Epithelial cell of proximal tubule (primary cell): ENCODE results near the gene RAB3B. TPM values are rescaled to one million over a fixed set of nuclear protein-coding genes. Genes with fewer than 3 reads are reported as not detected.

Experiments used
- DNase-seq: peaks from one replicate; pipeline ENCODE4 v3.0.0-alpha.2; 2011; ENCODE audit warnings: low read depth
- H3K4me3 ChIP-seq: 2 replicates; pipeline ENCODE4 v1.5.1; 2011; ENCODE audit warnings: low read depth, mild to moderate bottlenecking, low read length
- total RNA-seq: library from RNA; depleted of rRNA; stranded (reverse); fragments of >200 nt; gene quantifications from 2 replicates; pipeline ENCODE4 v1.2.3, GENCODE V29; 2015
- TF ChIP-seq, protein P1 (sequence below): conservative IDR thresholded peaks from 2 replicates; pipeline ENCODE4 v1.5.1; 2012; ENCODE audit warnings: low read depth, mild to moderate bottlenecking, low read length

Gene RAB3B
- total RNA-seq, 1 donor from 2014 or later: 35.5 TPM

DNA sequence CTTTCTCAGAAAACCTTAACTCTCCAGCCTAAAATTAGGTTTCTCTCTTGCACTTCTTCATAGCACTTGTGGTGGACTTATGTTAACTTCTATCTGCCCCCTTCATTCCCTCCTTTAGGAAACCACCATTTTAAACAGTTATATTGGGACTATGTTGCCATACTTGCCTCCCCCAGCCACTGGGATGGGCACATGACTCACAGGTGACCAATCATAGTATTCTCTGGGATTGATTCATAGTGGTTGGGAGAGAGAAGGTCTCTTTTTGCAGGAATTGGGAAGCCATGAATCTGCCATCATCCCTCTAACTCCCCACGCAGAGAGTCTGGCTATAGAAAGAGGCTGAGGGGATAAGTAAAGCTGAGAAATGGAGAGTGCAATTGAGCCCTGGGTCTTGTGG is 61.6 kb downstream of the RAB3B start:
- H3K4me3 ChIP-seq: no peak overlapping the region
- TF ChIP-seq, protein P1, sequence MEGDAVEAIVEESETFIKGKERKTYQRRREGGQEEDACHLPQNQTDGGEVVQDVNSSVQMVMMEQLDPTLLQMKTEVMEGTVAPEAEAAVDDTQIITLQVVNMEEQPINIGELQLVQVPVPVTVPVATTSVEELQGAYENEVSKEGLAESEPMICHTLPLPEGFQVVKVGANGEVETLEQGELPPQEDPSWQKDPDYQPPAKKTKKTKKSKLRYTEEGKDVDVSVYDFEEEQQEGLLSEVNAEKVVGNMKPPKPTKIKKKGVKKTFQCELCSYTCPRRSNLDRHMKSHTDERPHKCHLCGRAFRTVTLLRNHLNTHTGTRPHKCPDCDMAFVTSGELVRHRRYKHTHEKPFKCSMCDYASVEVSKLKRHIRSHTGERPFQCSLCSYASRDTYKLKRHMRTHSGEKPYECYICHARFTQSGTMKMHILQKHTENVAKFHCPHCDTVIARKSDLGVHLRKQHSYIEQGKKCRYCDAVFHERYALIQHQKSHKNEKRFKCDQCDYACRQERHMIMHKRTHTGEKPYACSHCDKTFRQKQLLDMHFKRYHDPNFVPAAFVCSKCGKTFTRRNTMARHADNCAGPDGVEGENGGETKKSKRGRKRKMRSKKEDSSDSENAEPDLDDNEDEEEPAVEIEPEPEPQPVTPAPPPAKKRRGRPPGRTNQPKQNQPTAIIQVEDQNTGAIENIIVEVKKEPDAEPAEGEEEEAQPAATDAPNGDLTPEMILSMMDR: no peak
- no peak for DNase-seq

DNA sequence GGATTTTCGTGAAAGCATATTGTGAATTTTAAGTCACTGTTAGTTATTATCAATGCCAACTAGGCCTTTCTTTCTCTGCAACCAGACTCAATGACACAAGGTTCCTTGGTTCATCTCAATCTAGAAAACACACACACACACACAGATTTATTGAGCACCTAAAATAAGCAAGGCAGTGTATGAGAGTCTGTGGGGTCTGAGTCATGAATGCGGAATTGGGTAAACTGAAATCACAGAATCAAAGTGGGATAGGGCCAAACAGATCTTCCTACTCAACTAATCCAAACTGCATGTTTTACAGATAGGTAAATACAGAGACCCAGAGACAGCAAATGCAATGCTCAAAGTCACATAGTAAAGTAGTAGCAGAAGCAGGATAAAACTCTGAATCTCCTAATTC is 63.5 kb downstream of the RAB3B start:
- no peak overlapping the region for H3K4me3 ChIP-seq
- DNase-seq: no peak
- TF ChIP-seq, protein P1: no peak

DNA sequence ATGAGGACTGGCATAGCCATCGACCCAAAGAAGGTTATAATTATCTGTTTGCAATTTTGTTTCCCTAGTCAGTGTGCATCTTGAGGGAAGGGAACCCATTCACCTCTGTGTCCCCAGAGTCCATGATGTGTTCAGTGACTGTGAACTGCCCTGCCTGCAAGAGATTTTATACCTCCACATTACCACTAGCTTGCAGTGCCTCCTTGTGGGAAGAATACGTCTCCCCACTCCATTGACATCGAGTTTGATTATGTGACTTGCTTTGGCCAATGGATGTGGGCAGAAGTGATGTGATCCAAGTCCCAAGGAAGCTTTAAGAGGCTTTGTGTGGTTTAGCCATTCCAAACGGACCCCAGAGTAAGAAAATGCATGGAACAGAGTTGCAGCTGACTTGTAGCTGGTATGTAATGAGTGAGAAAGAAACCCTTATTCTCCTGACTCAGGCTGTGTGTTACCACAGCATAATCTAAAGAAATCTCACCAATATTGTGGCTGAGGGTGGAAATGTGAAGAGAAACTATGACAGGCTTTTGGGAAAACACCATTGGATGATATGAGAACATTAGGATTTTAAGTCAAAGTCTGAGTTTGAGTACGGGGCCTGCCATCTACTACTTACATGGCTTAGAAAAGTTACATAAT is 64.2 kb downstream of the RAB3B start:
- H3K4me3 ChIP-seq: no peak overlapping the region
- no peak for DNase-seq
- TF ChIP-seq, protein P1: peak; percentile 76

GRCh38 chr1:51924455-51924854 is 66.0 kb downstream of the RAB3B start:
- no peak for DNase-seq
- H3K4me3 ChIP-seq: no peak overlapping the region
- TF ChIP-seq, protein P1: no peak

DNA sequence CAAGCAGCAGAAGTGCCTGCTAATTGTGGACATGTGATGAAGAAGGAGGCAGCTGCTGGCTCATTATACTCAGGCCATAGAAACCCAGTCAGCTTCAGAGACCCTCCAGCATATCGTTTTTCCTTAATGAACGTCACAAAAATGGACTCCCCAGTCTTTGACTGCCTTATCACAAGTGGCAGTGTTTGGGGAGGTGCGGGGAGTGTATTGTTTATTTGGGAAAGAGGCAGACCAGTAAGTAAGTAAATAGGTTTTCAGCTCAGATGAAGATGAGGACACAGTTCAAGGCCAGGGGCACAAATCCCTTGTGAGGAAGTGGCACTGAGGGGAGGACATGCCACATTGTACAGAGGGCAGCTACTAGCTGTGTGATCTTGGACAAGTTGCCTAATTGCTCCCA is 68.5 kb downstream of the RAB3B start:
- no peak overlapping the region for H3K4me3 ChIP-seq
- DNase-seq: no peak
- TF ChIP-seq, protein P1: no peak

- DNase-seq: no peak
- TF ChIP-seq, protein P1: no peak
- no peak overlapping the region for H3K4me3 ChIP-seq
These were observed 70.4 kb downstream of the RAB3B start for GRCh38 chr1:51920130-51920529.

- TF ChIP-seq, protein P1: no peak
- no peak overlapping the region for H3K4me3 ChIP-seq
- DNase-seq: no peak
These were observed 70.8 kb downstream of the RAB3B start for GRCh38 chr1:51919684-51920083.
